HG03135 (cell line): ENCODE results near the gene WDR53.
"Not testable (repeated sequence)": the region's sequence is repeated elsewhere in the genome, so short reads cannot be mapped to it uniquely, and the experiment has no call there.

Experiments
- ATAC-seq: cut with Tn5 transposase; IDR thresholded peaks from one replicate; pipeline ENCODE4 v1.9.1; 2021; ENCODE audit warnings: mild to moderate bottlenecking, moderate library complexity; ENCODE audit not compliant: unreplicated experiment

Gene WDR53

DNA sequence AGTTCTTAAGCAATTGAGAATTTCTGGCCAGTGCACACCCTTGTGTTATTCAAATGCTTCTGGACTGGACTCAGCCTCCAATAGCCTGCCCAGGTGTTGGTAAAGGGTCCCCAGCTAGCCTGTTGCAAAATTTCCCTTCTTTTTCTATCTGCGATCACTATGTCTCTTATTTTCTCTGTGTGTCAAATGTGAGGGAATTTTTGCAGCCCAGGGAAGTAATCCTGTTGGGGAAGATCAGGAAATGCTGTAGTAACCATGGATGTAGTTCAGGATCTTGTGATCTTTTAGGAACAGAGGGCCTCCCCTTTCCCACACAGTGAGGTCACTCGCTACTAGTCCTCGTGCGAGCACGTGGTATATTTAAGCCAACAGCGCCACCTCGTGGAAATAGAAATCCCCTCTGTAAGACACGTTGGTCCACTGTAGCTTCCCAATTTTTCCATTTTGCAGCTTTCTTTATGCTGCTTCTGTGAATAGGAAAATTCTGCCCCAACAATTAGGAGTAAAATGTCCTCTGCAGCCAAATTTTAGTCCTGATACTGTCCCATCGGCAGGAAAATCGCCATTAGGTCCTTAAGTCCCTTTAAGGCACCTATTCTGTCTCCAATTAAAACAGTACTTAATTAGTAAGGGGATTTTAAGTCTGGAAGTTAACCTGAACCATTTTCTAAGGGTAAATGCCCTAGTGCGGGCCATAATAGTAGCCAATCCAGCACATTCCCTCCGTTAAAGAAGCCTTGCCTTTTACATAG is 49.2 kb downstream of the WDR53 start:
- ATAC-seq: no peak

DNA sequence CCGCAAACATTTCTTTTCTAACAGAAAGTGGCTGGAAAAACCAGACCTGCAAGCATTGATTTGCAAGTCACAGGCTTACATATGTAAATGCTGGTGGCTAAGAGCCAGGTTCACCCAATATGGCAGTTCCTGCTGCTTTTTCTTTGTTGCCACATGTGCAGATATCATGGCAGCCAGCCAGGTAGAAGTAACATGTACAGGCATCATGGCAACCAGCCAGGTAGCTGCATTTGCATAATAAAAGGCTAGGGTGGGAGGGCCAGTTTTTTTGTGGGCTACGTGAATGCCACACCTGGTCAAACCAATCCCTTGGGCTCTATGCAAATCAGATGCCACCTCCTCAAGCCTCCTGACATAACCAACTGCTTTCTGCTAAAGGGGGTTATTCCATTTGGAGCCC is 50.4 kb downstream of the WDR53 start:
- no peak for ATAC-seq

DNA sequence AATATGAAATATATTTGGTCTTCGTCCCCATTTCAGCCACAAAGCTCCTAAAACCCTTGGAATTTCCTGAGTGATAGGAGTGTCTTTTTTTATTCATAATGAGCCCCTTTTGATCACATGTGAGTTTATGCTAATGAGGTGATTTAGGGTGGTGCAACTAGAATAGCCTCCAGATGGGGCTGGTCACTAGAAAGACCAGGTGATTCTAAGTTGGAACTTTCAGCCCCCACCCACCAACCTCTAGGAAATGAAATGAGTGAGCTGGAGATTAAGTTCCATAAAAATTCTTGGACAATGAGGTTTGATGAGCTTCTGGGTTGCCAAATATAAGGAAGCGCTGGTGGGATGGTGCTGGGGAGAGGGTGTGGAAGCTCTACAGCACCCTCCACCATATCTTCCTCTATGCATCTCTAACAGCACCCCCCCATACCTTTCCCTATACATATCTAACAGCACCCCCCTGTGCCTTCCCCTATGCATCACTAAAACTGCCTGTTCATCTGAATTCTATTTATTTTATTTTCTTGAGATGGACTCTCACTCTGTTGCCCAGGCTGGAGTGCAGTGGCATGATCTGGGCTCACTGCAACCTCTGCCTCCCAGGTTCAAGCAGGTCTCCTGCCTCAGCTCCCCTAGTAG is 51.1 kb downstream of the WDR53 start:
- no peak for ATAC-seq

DNA sequence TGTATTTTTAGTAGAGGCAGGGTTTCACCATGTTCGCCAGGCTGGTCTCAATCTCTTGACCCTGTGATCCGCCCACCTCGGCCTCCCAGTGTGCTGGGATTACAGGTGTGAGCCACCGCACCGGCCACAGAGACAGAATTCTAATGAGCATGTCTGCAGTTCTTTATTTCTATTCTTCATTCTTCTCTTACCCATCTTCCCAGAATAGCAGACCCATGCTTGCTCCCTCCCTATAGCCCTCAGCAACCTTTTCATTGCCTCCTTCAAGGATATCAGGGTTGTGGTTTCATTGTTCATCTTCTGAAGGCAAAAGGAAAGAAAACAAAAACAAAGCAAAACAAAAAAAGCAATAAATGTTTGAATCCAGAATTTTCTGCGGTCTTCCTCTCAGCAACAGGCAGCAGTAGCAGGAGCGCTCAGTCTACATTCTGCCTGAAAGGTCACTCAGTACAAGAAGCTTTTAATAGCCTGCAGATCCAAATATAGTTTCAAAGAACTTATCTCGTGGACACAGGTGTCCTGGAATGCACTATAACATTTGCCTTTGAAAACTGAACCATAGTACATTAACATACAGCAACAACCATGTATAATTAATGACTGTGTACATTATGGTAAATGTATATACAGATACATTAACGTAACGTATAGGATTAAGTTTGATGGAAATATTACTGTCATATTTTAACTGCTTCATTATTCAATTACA is 53.3 kb downstream of the WDR53 start, which contains the start of gene SMCO1:
TSS of gene SMCO1 (minus strand) at position 434 of the 709 bp plus-strand sequence. CDS start at position 297, 137 bp downstream.
- no peak for ATAC-seq

DNA sequence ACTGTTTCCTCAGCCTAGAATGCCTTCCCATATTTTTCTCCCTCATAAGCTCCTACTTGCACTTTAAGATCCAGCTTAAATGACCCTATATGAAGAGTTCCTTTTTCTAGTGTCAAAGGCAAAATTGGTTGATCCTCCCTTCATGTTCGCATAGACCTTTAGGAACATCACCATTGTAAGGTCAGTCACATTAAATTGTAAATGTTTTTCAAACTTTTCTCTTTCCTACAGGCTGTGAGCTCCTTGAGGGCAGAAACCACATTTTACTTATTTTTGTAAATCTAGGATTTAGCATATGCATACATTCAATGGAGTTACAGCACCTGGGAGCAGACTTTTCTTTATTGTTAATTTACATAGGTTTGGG is 54.0 kb downstream of the WDR53 start:
- ATAC-seq: no peak

DNA sequence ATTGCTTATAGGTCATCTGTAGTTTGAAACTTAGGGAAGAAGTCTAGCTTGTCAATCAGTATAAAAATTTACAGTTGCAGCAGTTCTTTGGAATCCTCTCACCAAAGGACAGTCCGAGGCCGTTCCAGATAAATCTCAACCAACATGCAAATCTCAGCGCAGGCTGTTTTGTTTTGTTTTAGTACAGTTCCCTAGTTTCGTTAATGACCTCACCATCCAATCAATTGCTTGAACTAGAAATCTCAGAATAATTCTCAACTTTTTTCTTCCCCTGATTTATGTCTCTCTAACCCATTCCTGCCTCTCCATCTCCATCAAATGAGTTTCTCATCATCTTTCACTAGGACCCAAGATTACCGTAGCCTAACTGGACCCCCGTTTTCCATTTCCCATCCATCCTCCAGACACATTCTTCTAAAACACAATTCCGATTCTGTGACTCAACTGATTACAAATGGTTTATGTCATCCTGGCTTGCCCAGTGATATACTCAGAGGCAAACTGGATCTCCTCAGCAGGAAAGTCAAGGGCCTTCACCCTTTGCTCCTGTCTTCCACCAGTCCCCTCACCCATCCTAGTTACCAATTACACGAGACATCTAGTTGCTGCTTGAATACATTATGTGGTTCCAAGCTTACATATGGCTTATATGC is 54.5 kb downstream of the WDR53 start:
- no peak for ATAC-seq

DNA sequence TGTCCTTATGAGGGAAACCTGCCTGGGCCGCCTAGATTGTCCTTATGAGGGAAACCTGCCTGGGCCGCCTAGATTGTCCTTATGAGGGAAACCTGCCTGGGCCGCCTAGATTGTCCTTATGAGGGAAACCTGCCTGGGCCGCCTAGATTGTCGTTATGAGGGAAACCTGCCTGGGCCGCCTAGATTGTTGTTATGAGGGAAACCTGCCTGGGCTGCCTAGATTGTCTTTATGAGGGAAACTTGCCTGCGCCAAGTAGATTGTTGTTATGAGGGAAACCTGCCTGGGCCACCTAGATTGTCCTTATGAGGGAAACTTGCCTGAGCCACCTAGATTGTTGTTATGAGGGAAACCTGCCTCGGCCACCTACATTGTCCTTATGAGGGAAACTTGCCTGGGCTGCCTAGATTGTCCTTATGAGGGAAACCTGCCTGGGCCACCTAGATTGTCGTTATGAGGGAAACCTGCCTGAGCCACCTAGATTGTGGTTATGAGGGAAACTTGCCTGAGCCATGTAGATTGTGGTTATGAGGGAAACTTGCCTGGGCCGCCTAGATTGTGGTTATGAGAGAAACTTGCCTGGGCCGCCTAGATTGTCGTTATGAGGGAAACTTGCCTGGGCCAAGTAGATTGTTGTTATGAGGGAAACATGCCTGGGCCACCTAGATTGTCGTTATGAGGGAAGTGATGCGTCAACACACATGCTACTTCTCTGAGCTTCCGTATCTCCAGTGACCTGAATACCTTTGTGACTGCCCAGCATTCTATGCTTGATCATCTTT is 56.5 kb downstream of the WDR53 start:
- ATAC-seq: not testable (repeated sequence)

DNA sequence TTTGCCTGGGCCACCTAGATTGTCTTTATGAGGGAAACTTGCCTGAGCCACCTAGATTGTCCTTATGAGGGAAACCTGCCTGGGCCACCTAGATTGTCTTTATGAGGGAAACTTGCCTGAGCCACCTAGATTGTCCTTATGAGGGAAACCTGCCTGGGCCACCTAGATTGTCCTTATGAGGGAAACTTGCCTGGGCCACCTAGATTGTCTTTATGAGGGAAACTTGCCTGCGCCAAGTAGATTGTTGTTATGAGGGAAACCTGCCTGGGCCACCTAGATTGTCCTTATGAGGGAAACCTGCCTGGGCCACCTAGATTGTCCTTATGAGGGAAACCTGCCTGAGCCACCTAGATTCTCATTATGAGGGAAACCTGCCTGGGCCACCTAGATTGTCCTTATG is 57.2 kb downstream of the WDR53 start:
- not testable (repeated sequence) for ATAC-seq

DNA sequence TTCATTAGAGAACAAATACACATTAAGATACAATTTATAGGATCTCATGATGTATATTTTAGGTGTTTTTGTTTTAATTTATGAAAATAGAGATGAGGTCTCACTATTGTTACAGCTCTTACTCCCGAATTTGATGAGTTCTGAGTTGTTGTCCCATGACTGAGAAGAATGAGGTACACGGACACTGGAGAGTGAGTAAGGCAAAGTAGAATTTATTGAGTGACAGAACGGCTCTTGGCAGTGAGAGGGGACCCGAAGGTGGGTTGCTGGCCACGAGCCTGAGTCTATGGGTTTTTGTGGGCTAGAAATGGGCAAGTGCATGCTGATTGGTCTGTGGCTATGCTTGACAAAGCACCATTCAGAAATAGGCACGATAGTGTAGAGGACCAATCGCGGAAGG is 61.7 kb downstream of the WDR53 start:
- ATAC-seq: no peak

DNA sequence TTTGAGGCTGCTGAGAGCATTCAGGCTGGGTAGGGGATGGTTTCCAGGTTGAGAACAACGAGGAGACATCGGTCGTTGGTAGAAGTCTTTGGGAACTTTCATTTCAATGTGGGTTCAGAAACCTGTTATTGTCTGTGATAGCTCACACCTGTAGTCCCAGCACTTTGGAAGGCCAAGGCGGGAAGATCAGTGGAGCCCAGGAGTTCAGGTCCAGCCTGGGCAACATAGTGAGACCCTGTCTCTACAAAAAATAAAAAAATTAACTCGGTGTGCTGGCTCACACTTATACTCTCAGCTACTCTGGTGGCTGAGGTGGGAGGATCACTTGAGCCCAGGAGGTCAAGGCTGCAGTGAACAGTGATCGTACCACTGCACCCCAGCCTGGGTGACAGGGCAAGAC is 63.8 kb downstream of the WDR53 start:
- no peak for ATAC-seq
